ENCODE results near the gene MINAR1.
"Not testable (repeated sequence)": the region's sequence is repeated elsewhere in the genome, so short reads cannot be mapped to it uniquely, and the experiment has no call there.

MINAR1 gene

GRCh38 chr15:79425591-79426295, 6.4 kb upstream of the MINAR1 start:
- Histone ChIP-seq H2BK5ac (ENCODE audit: low read length) (no peak overlapping the region), H3K36me3 (replicated peaks in 1 of 2; ENCODE audit: control insufficient read depth in 2 of 2, insufficient read depth in 2 of 2, low read length in 2 of 2) (no peaks in the 10 kb centered on the region), H2BK12ac (ENCODE audit: low read length) (no peak overlapping the region), H4K8ac (ENCODE audit: low read depth, low read length) (no peak overlapping the region), H3K27ac (replicated peaks; ENCODE audit: low read length) (no peak overlapping the region), H3K9ac (ENCODE audit: low read depth, low read length, poor library complexity) (no peak overlapping the region), H3K14ac (ENCODE audit: low read length) (no peak overlapping the region), H3K4me2 (ENCODE audit: insufficient read depth, low read length, poor library complexity, severe bottlenecking) (no peak overlapping the region), H3K79me1 (ENCODE audit: low read depth, low read length) (no peaks in the 10 kb centered on the region), H3K4ac (ENCODE audit: low read length) (no peak overlapping the region), H3K4me3 (ENCODE audit: low read length in 2 of 2) (no peak overlapping the region), H2AFZ (ENCODE audit: low read length) (no peak overlapping the region), H2AK5ac (ENCODE audit: low read depth, low read length) (no peak overlapping the region), H3K9me3 (replicated peaks in 1 of 2; ENCODE audit: control insufficient read depth in 2 of 2, insufficient read depth in 1 of 2, low read depth in 1 of 2, low read length in 2 of 2) (no peaks in the 10 kb centered on the region), H4K91ac (ENCODE audit: low read depth, low read length, poor library complexity) (no peak overlapping the region), H3K18ac (ENCODE audit: low read length) (no peak overlapping the region), H3K27me3 (ENCODE audit: control insufficient read depth in 3 of 3, insufficient read depth in 3 of 3, low read depth in 1 of 3, low read length in 3 of 3) (peaks cover 0 to 31% (median 19%) of the 10 kb centered on the region in 3 experiments), H3K4me1 (ENCODE audit: control insufficient read depth in 2 of 2, insufficient read depth in 1 of 2, low read depth in 1 of 2, low read length in 2 of 2) (peaks cover 0 to 7% of the 10 kb centered on the region in 2 donors), H2BK15ac (ENCODE audit: low read length) (no peak overlapping the region), H2BK120ac (ENCODE audit: low read depth, low read length) (no peak overlapping the region), H3K23ac (ENCODE audit: low read depth, low read length, poor library complexity) (no peak overlapping the region)
- no peak for DNase-seq (ENCODE audit: low spot score)
- WGBS, 2 donors (ENCODE audit: extremely low coverage in 2 of 2, insufficient read length in 2 of 2, insufficient replicate concordance in 1 of 2) = no CpG with 5 or more reads among the region's 10 CpGs

DNA sequence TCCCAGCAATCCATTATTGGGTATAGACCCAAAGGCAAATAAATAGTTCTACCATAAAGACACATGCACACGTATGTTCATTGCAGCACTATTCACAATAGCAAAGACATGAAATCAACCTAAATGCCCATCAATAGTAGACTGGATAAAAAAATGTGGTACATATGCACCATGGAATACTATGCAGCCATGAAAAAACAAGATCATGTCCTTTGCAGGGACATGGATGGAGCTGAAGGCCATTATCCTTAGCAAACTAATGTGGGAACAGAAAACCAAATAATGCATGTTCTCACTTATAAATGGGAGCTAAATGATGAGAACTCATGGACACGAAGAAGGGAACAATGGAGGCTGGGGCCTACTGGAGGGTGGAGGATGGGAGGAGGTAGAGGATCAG, 5.2 kb upstream of the MINAR1 start:
- not testable (repeated sequence) for DNase-seq (ENCODE audit: low spot score); H3K4me2 ChIP-seq (ENCODE audit: insufficient read depth, low read length, poor library complexity, severe bottlenecking); H3K9me3 ChIP-seq (replicated peaks in 1 of 2; ENCODE audit: control insufficient read depth in 2 of 2, insufficient read depth in 1 of 2, low read depth in 1 of 2, low read length in 2 of 2); H3K18ac ChIP-seq (ENCODE audit: low read length); H3K36me3 ChIP-seq (replicated peaks in 1 of 2; ENCODE audit: control insufficient read depth in 2 of 2, insufficient read depth in 2 of 2, low read length in 2 of 2); H3K23ac ChIP-seq (ENCODE audit: low read depth, low read length, poor library complexity); H3K9ac ChIP-seq (ENCODE audit: low read depth, low read length, poor library complexity); H2BK5ac ChIP-seq (ENCODE audit: low read length); H3K27ac ChIP-seq (replicated peaks; ENCODE audit: low read length); H3K79me1 ChIP-seq (ENCODE audit: low read depth, low read length); H2BK120ac ChIP-seq (ENCODE audit: low read depth, low read length); H4K8ac ChIP-seq (ENCODE audit: low read depth, low read length); H3K4ac ChIP-seq (ENCODE audit: low read length); H2BK12ac ChIP-seq (ENCODE audit: low read length); H3K14ac ChIP-seq (ENCODE audit: low read length); H2AFZ ChIP-seq (ENCODE audit: low read length); H3K4me3 ChIP-seq (ENCODE audit: low read length in 2 of 2); H4K91ac ChIP-seq (ENCODE audit: low read depth, low read length, poor library complexity); H2AK5ac ChIP-seq (ENCODE audit: low read depth, low read length); H2BK15ac ChIP-seq (ENCODE audit: low read length)
- Histone ChIP-seq H3K4me1 (ENCODE audit: control insufficient read depth in 2 of 2, insufficient read depth in 1 of 2, low read depth in 1 of 2, low read length in 2 of 2) (peaks cover 1 to 17% of the 10 kb centered on the region in 2 donors), H3K27me3 (ENCODE audit: control insufficient read depth in 3 of 3, insufficient read depth in 3 of 3, low read depth in 1 of 3, low read length in 3 of 3) (peaks cover 0 to 42% (median 31%) of the 10 kb centered on the region in 3 experiments)
- WGBS, 2 donors (ENCODE audit: extremely low coverage in 2 of 2, insufficient read length in 2 of 2, insufficient replicate concordance in 1 of 2) = no CpG with 5 or more reads among the region's 2 CpGs

DNA sequence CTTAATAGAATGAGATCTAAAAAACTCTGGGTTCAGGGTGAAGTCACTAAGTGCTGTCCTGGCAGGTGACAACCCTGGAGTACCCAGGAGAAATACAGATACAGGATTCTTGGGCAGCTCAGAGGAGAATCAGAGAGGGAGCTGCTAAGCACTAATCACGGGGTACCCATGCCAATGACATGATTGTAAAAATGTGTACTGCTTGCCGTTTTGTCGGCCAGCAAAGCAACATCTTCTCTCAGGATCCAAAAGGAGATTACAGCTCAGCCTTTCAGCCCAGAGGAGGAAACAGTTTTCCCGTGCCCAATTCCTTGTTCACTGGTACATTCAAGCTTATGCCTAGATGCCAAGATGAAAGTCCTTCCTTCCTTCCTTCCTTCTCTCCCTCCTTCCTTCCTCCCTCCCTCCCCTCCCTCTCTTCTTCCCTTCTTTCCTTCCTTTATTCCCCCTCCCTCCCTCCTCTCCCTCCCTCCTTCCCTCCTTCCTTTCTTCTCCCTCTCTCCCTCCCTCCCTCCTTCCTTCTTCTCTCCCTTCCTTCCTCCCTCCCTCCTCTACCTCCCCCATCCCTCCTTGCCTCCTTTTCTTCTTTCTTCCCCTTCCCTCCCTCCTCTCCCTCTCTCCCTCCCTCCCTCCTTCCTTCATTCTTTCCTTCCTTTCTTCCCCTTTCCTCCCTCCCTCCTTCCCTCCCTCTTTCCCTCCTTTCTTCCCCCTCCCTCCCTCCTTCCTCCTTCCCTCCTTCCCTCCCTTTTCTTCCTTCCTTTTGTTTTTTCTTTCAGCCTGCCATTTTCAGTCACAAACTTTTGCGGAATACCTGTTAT, 4.1 kb upstream of the MINAR1 start:
- H3K4me1 ChIP-seq (ENCODE audit: control insufficient read depth in 2 of 2, insufficient read depth in 1 of 2, low read depth in 1 of 2, low read length in 2 of 2) = peaks cover 2 to 22% of the 10 kb centered on the region in 2 donors
- no peak overlapping the region for H2AFZ ChIP-seq (ENCODE audit: low read length)
- peaks cover 4 to 53% (median 42%) of the 10 kb centered on the region in 3 experiments for H3K27me3 ChIP-seq (ENCODE audit: control insufficient read depth in 3 of 3, insufficient read depth in 3 of 3, low read depth in 1 of 3, low read length in 3 of 3)
- no peak overlapping the region for H2BK5ac ChIP-seq (ENCODE audit: low read length)
- no peak overlapping the region for H4K91ac ChIP-seq (ENCODE audit: low read depth, low read length, poor library complexity)
- no peak overlapping the region for H2AK5ac ChIP-seq (ENCODE audit: low read depth, low read length)
- H3K14ac ChIP-seq (ENCODE audit: low read length) = no peak overlapping the region
- H3K18ac ChIP-seq (ENCODE audit: low read length) = no peak overlapping the region
- no peaks in the 10 kb centered on the region for H3K36me3 ChIP-seq (replicated peaks in 1 of 2; ENCODE audit: control insufficient read depth in 2 of 2, insufficient read depth in 2 of 2, low read length in 2 of 2)
- no peaks in the 10 kb centered on the region for H3K79me1 ChIP-seq (ENCODE audit: low read depth, low read length)
- no peak overlapping the region for H3K27ac ChIP-seq (replicated peaks; ENCODE audit: low read length)
- WGBS, 2 donors (ENCODE audit: extremely low coverage in 2 of 2, insufficient read length in 2 of 2, insufficient replicate concordance in 1 of 2) = no CpG with 5 or more reads among the region's 5 CpGs
- H3K4me2 ChIP-seq (ENCODE audit: insufficient read depth, low read length, poor library complexity, severe bottlenecking) = no peak overlapping the region
- H4K8ac ChIP-seq (ENCODE audit: low read depth, low read length) = no peak overlapping the region
- no peak overlapping the region for H3K4me3 ChIP-seq (ENCODE audit: low read length in 2 of 2)
- H2BK15ac ChIP-seq (ENCODE audit: low read length) = no peak overlapping the region
- H3K4ac ChIP-seq (ENCODE audit: low read length) = no peak overlapping the region
- no peak overlapping the region for H3K23ac ChIP-seq (ENCODE audit: low read depth, low read length, poor library complexity)
- no peak overlapping the region for H2BK120ac ChIP-seq (ENCODE audit: low read depth, low read length)
- no peak for DNase-seq (ENCODE audit: low spot score)
- H3K9me3 ChIP-seq (replicated peaks in 1 of 2; ENCODE audit: control insufficient read depth in 2 of 2, insufficient read depth in 1 of 2, low read depth in 1 of 2, low read length in 2 of 2) = no peaks in the 10 kb centered on the region
- H2BK12ac ChIP-seq (ENCODE audit: low read length) = no peak overlapping the region
- H3K9ac ChIP-seq (ENCODE audit: low read depth, low read length, poor library complexity) = no peak overlapping the region

Data from neuronal stem cell (in vitro differentiated cells).